SU-DHL-6 (cell line): ENCODE results near the gene SPRED2.

Source experiments
- EZH2phosphoT487 ChIP-seq: fragments of 200-600 bp; sonication (generic), shearing (Covaris generic); conservative IDR thresholded peaks from 2 replicates; pipeline ENCODE4 v1.6.1; 2018; ENCODE audit warnings: mild to moderate bottlenecking, antibody characterized with exemption, low read length, moderate library complexity, mixed read lengths
- TF ChIP-seq, protein P1 (sequence below): fragments of 200-600 bp; sonication (generic); IDR thresholded peaks from one replicate; pipeline ENCODE4 v1.5.1; 2017; ENCODE audit warnings: antibody characterized with exemption, mild to moderate bottlenecking, low read length, moderate library complexity; ENCODE audit not compliant: insufficient read depth, poor library complexity, severe bottlenecking

DNA sequence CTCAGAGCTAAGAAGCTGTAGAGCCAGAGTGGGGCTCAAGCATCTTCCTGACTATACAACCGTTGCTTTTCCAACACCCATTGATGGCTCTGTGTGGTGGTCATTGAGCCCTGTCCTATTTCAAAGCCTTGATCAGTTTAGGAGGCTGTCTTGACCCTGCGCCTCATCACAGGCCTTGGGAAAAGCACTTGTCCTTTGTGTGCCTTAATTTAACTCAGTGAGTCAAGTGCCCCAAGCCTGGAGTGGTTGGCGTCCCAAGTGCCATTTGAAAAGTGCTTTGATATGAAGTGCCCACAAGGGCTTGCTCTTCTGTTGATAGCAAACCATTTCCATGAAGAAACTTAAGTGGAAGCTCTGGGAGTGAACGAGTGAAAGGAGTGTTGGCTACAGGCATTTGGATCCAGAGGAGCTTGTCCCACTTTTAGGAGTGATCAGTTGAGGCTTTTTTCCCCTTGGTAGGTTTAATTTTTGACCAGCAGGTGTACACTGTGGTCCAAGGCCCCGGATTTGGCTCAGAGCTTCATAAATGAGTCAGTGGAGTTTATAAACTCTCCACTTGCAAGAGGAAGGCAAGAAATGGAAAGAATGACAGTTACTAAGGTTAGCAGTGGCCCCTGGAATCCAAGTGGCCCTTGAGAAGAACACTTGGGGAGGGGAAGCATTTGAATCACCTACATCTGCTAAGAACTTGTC lies 154.5 kb downstream of the SPRED2 start:
- TF ChIP-seq, protein P1, sequence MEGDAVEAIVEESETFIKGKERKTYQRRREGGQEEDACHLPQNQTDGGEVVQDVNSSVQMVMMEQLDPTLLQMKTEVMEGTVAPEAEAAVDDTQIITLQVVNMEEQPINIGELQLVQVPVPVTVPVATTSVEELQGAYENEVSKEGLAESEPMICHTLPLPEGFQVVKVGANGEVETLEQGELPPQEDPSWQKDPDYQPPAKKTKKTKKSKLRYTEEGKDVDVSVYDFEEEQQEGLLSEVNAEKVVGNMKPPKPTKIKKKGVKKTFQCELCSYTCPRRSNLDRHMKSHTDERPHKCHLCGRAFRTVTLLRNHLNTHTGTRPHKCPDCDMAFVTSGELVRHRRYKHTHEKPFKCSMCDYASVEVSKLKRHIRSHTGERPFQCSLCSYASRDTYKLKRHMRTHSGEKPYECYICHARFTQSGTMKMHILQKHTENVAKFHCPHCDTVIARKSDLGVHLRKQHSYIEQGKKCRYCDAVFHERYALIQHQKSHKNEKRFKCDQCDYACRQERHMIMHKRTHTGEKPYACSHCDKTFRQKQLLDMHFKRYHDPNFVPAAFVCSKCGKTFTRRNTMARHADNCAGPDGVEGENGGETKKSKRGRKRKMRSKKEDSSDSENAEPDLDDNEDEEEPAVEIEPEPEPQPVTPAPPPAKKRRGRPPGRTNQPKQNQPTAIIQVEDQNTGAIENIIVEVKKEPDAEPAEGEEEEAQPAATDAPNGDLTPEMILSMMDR: no peak
- TF ChIP-seq EZH2phosphoT487: no peak
